HG02798 (cell line): ENCODE measurements around the gene DLEC1.

Source experiments
- ATAC-seq: cut with Tn5 transposase; IDR thresholded peaks from one replicate; pipeline ENCODE4 v1.9.1; 2021; ENCODE audit warnings: mild to moderate bottlenecking; ENCODE audit not compliant: unreplicated experiment, poor library complexity

The DLEC1 gene

DNA sequence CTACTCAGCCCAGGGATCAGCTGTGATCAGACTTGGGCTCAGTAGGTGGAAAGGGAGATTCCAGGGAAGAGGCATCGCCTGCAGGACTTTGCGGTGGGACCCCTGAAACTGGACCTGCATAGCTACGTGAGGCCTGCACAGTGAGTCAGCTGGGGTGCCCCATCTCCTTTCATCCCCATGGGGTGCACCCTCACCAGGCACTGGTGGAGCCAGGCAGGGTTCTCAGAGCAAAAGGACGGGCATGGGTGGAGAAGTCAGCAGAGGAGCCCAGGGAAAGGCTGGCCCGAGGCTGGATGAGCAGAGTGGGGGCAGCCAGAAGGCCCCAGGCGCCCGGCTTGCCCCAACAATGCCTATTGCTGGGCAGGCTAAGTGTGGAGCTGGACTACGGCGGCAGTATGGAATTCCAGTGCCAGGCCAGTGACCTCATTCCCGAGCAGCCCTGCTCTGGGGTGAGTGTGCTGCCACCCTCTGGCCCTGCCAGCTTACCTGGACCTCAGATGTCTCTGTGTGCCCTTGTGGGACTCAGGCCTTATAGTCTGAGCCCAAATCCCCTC, 78.2 kb downstream of the DLEC1 start:
- no peak for ATAC-seq

DNA sequence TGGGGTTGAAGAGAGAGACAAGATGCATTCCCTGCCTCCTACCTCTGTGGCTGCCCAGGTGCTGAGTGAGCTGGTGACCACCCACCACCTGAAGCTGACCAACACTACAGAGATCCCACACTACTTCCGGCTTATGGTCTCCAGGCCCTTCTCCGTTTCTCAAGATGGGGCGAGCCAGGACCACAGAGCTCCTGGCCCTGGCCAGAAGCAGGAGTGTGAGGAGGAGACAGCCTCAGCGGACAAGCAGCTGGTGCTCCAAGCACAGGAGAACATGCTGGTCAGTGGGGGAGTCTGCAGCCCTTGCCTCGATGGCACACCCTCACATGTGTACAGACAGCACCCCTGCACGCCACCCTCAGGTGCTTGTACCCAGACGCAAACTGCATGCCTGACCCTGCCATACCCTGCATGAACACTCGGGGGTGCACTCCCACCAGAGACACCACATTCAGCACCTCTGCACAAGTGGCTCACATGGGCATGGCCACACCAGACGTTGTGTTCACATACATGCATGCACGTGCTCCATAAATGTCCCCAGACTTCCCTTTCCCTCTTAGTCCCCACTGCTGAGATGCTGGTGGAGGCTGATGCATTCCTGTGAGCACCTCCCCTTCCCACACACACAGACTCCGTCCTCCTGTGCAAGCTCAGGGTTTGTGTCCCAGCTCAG, 78.9 kb downstream of the DLEC1 start:
- ATAC-seq, result peak; percentile 70

DNA sequence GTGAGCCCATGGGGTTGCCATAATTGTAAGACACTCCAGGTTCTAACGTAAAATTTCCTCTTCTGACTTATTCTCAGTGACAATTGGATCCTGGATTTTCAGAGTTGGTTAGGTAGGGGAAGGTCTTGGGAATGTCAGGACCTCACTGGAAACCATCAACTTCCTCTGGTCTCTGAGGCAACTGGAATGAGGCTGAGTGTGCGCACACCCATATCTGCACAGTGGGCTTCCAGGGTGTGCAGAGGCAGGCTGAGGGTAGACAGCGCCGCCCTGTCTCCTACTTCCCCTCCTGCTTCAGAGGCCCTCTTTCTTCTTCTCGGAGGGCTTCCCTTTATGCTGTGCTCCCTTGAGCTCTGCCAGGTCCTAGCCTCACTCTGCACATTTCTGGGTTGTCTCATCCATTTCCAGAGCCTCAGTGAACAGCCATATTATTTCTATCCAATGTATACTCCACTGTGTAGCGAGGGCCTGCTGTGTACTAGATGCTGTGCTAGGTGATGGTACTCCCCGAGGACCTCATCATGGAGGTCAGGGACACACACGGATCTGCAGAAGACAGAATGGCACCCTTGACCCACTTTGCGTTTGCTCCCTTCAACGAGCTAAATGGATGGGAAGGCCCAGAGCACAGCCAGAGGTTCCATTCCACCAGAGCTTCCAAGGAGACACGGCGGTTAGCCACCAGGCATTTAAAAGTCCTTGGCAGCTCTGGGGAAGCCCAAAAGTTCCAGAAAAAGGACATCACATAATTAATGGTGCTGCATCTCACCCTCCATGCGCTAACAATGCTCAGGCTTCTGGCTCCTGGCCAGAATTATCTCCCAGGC, 79.6 kb downstream of the DLEC1 start:
- no peak for ATAC-seq

DNA sequence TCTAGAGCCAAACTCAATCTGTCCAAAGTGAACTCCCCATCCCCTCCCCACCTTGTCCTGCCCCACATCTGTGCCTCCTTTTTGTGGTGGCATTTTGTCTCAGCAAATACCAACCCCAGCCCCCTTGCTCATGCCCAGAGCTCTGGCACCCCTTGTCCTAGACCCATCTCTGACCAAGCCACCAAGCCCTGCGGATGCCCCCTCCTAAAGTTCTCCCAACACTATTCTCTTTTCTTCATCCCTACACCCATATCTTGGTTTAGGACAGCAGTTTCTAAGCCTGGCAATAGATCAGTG, 80.2 kb downstream of the DLEC1 start:
- no peak for ATAC-seq

DNA sequence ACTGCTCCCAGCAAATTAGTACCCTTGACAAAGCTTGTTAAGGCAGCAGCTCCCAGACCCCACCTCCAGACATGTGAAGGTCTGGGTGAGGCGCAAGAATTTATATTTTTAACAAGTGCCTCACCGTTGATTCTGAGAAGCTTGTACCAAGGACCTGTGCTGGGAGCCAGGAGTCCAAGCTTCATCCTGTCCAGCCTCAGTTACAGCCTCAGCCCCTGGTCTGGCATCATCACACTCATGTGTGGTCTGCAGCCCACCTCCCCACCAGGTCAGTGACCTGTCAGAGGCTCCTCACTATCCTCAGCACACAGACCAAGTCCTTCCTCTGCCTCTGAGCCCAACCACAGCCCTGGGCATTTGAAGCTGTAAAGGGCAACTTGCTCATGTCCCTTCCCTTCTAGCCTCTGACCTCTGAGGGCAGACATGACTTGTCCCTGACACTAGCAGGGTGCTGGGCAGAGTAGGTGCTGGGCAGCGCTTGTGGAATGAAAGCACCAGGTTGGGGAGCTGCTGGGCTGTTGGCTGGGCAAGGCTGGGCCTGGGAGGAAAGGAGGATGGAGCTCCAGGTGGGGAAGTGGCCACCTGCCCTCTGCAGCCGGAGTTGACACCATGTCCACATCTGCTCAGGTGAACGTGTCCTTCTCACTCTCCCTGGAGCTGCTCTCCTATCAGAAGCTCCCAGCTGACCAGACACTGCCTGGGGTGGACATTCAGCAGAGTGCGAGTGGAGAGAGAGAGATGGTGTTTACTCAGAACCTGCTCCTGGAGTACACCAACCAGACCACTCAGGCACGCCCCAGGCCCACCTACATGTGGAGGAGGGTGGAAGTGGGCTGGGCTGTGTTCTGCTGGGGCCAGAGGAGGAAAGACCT, 81.0 kb downstream of the DLEC1 start:
- ATAC-seq, result no peak

DNA sequence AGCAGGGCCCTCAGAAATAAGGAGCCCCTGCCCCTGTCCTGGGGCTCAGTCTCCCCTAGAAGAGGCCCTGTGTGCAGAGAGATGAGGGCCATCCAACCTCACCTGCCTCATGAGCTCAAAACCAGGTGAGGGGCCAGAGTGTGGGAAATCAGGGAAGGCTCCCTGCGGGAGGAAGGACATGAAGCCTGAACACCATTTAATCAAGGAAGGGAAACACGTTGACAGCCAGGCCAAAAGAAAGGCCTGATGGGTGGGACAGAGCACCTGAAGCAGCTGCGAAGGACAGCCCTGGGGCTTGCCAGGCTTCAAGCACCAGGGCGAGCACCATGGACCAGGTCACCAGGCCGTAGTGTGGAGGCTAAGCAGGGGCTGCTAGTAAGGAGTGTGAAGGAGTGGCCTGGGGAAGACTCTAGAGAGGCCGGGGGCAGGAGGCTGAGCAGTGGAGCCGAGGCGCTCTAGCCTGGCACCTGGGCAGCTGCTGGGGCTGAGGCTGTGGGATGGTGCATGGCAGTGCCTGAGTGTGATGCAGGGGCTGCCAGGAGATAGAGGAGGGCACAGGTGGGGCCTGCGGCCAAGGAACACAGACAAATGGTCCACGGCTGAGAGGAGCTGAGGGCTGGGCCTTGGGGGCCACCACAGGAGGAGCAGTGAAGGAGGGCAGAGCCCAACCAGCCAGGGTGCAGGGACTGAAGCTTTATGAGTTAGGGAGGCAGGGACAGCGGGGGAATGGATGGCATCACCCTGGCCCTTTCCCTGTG, 81.9 kb downstream of the DLEC1 start:
- ATAC-seq, result no peak

DNA sequence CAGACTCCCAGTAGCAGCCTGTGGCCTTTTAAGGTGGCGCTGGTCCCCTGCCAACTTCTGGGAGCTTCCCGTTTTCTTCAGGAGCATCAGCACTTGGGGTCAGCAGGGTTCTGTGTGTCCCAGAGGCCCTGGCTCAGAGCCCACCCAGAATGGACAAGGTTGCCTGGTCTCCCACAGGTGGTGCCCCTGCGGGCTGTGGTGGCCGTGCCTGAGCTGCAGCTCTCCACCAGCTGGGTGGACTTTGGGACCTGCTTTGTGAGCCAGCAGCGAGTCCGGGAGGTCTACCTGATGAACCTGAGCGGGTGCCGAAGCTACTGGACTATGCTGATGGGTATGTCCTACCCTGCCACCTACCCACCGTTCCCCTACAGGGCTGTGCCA, 82.4 kb downstream of the DLEC1 start:
- ATAC-seq, result no peak

DNA sequence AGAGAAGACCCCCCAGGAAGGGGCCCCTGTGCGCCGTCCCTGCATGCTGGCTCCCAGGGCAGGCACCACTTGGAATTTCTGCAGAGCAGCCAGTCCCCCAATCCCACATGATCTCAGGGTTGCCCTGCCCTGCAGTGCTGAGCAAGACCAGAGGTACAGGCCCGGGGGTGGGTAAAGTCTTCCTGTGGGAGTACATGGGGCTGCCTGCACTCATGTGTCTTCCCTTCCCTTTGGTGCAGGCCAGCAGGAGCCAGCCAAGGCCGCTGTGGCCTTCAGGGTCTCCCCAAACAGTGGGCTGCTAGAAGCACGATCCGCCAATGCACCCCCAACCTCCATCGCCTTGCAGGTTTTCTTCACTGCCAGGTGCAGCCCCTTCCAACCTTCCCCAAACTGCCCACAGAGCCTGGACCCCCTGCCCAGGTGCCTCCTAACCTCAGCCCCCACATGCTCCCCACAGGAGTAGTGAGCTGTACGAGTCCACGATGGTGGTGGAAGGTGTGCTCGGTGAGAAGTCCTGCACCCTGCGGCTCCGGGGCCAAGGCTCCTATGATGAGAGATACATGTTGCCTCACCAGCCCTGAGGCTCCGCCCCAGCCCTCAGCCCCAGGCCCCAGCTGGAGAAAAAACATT, 82.9 kb downstream of the DLEC1 start:
- ATAC-seq, result no peak

DNA sequence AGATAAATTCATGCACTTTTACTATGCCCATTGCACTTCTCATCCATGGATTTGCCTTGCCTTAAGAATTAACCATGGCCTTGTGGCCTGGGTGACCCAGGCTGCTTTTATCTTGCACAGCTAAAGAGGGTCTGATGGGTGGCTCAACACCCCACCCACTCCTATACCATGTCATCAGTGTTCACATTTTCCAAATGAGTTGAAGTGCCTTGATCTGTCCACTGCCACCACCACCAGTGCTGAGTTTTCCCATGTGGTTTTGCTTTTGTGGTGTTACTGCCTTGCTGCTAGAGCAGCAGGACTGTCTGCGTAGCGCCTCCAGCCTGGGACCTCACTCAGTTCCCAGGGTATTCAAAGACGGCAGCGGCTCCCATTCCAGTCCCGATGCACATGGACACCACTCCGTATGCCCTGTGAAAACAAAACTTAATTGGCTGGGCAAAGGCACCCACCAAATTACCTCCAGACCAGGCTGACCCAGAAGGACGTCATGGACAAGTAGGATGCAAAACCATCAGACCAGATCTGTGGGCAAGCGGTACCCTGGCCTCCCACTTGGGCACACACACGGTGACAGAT, 83.8 kb downstream of the DLEC1 start:
- no peak for ATAC-seq

DNA sequence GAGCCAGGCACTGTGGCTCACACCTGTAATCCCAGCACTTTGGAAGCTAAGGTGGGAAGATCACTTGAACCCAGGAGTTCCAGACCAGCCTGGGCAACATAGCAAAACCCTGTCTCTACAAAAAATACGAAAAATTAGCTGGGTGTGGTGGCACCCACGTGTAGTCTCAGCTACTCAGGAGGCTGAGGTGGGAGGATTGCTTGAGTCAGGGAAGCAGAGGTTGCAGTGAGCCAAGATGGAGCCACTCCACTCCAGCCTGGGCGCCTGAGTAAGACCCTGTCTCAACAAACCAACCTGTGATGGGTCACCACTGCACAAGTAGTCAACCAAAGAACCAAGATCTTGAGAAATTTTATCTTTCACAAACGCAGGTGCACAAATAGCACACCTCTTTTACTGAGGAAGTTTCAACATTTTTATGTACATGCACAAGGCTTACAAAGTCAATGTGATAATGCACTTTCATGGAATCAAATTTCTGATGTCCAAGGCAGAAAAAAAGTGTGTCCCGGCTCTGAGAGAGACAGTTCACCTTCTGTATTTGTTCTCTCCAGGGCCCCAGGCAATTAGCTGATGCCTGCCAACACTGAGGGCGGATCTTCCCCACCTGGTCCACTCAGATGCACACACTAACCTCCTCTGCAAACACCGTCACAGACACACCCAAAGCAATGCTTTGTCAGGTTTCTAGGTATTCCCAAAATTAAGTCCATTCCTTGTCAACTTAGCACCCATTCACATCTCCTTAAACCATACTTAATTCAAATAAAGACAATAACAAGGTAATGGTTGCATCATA, 85.5 kb downstream of the DLEC1 start:
- no peak for ATAC-seq

DNA sequence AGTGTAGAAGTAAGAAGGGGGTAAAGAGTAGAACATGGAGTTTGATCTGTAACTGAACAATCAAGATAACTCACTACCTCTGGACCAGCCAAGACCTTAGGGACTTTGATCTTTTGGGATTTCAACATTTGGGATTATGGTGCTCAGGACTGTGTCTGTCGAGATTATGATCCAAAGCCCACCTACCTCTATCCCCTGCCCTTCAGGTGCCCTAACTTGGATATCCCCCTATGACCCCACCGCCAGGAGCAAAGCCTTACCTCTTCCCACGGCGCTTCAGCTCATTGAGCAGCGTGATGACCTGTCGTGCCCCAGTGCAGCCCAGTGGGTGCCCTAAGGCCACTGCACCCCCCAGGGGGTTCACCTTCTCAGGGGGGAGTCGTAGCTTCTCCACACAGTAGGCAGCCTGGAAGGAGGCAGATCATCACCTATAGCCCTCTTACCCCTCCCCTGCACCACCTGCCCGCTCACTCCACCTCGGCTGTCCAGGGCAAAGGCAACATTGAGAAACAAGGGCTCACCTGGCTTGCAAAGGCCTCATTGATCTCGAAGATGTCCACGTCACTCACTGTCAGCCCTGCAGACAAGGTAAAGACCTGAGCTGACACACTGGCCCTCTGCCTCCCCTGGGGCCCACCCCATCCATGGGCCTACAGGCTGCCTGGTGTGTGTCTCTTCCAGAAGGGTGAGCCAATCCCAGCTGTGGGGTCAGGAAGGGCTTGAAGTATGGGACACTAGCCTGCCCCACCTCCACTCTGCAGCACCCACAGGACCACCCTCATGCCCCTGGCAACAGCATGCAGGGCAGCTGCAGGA, 86.5 kb downstream of the DLEC1 start:
- no peak for ATAC-seq

DNA sequence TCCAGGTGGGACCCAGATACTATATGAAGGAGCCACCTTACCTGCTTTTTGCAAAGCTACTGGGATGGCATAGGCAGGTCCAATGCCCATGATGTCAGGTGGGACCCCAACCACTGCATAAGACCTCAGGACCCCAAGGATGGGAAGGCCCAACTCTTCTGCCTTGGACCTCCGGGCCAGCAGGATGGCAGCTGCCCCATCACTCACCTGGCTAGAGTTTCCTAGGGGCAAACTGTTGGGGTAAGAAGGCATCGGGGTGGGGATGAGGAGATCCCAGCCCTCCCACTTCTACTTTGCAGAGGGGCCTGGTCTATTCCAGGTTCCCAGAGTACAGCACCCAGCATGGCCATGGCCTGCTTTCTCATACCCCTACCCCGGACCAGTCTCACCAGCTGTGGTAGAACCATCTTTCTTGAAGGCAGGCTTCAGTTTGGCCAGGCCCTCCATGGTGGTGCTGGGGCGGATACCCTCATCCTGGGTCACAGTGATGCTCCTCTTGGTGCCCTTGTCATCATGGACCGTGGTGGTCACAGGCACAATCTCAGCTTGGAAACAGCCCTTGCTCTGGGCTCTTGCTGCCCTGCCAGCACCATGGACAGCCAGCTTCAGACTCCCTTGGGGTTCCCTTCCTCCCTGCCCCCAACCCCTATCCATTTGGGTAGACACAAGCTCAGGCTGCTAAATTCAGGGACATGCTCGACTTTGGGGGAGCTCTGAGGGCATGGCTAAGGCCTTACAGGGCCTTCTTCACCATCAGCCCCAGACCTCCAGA, 87.3 kb downstream of the DLEC1 start:
- ATAC-seq, result no peak

DNA sequence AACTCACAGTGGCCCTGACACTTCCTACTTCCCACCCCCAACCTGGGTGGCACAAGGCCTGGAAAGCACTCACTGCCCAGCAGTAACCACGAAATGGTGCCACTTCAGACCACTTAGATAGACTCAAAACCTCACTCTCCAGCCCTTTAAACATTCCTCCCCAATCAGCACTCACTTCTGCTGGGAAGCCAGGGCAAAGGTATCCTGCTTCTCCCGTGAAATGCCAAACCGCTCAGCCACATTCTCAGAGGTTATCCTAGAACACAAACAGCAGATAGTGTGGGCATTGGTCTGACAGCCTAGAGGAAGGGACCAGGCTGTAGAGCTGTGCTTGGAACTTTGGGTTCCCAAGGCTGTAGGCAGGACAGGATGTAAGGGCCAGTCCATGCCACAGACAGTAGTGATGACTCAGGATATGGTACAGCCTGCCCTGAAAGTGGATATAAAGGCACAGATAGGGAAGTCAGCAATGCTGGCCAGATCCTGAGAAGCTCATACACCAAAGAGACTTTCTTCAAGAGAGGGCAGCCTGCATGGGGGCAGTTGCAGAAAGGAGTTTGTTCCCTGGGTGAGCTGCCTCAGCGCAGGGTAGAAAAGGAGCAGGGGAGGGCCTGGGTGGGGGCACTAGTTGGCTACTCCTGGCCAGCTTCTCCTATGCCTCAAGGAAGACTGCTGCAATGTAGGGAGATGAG, 88.7 kb downstream of the DLEC1 start:
- no peak for ATAC-seq

DNA sequence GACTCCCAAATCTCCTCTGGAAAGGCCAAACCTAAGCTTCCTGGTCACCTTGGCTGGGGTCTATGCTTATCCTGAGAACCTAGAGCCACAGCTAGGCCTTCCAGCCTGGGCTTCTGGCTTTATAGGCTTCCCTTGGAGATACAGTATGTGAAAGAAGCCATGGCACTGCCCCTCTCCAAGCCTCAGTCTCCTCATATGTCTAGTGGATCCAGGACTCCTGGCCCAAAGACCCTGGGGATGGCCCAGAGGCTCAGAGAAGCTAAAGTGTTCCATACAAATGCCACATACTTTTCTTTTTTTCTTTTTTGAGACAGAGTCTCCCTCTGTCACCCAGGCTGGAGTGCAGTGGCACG, 89.3 kb downstream of the DLEC1 start:
- no peak for ATAC-seq

DNA sequence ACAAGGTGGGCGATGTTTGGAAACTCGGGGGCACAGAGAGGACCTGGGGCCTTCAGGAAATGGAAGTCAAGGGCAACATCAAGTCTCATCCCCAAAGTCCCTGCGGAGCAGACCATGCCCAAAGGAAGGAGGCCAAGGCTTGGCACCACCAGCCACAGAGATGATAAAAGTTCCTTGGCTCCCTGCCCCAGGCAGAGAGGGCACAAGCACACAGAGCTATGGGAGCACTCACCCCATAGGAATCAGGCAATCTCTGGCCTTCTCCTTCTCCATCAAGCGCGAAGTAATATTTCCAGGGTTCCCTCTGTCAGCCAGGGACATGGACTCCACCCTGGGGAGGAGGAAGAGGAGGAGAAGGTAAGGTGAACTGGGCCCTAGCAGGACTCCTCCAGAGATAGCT, 90.0 kb downstream of the DLEC1 start:
- no peak for ATAC-seq

DNA sequence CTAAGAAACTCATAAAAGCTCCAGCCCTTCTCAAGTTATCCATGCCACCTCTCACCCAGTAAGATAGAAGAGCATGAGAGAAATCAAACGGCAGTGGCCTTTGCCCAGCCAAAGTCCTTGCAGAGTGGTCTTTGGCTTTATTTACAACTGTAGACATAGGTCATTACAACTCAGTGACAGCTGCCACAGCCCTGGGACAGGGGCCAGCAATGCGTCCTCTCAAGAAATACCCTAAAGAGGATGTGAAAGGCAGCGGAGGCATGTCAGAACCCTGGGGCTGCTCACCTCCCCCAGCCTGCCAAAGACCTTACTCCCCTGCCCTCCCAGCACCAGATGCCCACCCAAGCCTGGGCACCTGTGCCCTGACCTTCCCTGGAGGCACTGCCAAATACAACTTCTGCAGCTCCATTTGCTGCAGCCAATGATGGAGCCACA, 91.6 kb downstream of the DLEC1 start:
- ATAC-seq, result no peak
